ENCODE results near the gene CPA4.

GRCh38 chr7:130358471-130358870 is 65.5 kb downstream of the CPA4 start:
- TF ChIP-seq POLR2AphosphoS5 (IDR thresholded peaks at IDR 0.05) (no peak), CTCF (IDR thresholded peaks at IDR 0.05) (no peak), POLR2A (IDR thresholded peaks at IDR 0.05) (no peak)
